22Rv1 (cell line): Measurements from ENCODE around the gene ARMC6.

Experiments
- CTCF ChIP-seq: fragments of 450-650 bp; IDR thresholded peaks from 2 replicates; pipeline ENCODE4 v1.5.1; 2017; ENCODE audit warnings: mild to moderate bottlenecking
- ZFX ChIP-seq: fragments of 450-650 bp; IDR thresholded peaks from 2 replicates; pipeline ENCODE4 v1.6.1; 2017; ENCODE audit warnings: antibody characterized with exemption, borderline replicate concordance

- TF ChIP-seq CTCF (no peak), ZFX (no peak)
Measured at GRCh38 chr19:19075126-19075525, 41.7 kb downstream of the ARMC6 start.
